ENCODE data around the gene PGS1. TPM values are rescaled to one million over a fixed set of nuclear protein-coding genes. Genes with fewer than 3 reads are reported as not detected.

Gene PGS1
- total and polyA plus RNA-seq, 2 experiments from 2014 or later: 30.4 to 42.5 TPM

GRCh38 chr17:78458091-78458490 is 79.6 kb downstream of the PGS1 start:
- DNase-seq (ENCODE audit: low spot score): no peak
- Histone ChIP-seq H3K4me3 (no peak overlapping the region), H3K79me2 (no peaks in the 10 kb centered on the region), H3K9me2 (replicated peaks; ENCODE audit: insufficient read depth) (no peaks in the 10 kb centered on the region), H3K36me3 (replicated peaks; ENCODE audit: insufficient read depth, low read depth) (no peaks in the 10 kb centered on the region), H2AFZ (no peak overlapping the region), H3K4me2 (no peak overlapping the region), H3K9me3 (ENCODE audit: low read depth) (no peaks in the 10 kb centered on the region), H4K20me1 (ENCODE audit: insufficient read depth, poor library complexity, severe bottlenecking) (no peaks in the 10 kb centered on the region), H3K27me3 (no peaks in the 10 kb centered on the region), H3K4me1 (ENCODE audit: insufficient read depth) (no peaks in the 10 kb centered on the region), H3K27ac (no peak overlapping the region)
- TF ChIP-seq EZH2 (IDR thresholded peaks at IDR 0.05; ENCODE audit: borderline replicate concordance): no peak
- TF ChIP-seq CTCF (IDR thresholded peaks at IDR 0.05; ENCODE audit: poor library complexity): no peak
- TF ChIP-seq EZH2phosphoT487 (IDR thresholded peaks at IDR 0.05; ENCODE audit: low read depth, severe bottlenecking, unreplicated experiment): no peak
- WGBS (ENCODE audit: low lambda C conversion rate, missing lambda C conversion rate): 94% methylated on average over 10 of the region's 10 CpGs

- no peak for DNase-seq (ENCODE audit: low spot score)
These were observed 80.4 kb downstream of the PGS1 start for GRCh38 chr17:78458736-78459335.

GRCh38 chr17:78459696-78460095 is 81.2 kb downstream of the PGS1 start:
- Histone ChIP-seq H3K79me2 (no peaks in the 10 kb centered on the region), H4K20me1 (ENCODE audit: insufficient read depth, poor library complexity, severe bottlenecking) (no peaks in the 10 kb centered on the region), H3K4me1 (ENCODE audit: insufficient read depth) (no peaks in the 10 kb centered on the region), H3K27ac (no peak overlapping the region), H3K9me2 (replicated peaks; ENCODE audit: insufficient read depth) (no peaks in the 10 kb centered on the region), H3K36me3 (replicated peaks; ENCODE audit: insufficient read depth, low read depth) (no peaks in the 10 kb centered on the region), H2AFZ (no peak overlapping the region), H3K4me2 (no peak overlapping the region), H3K4me3 (no peak overlapping the region), H3K27me3 (no peaks in the 10 kb centered on the region), H3K9me3 (ENCODE audit: low read depth) (no peaks in the 10 kb centered on the region)
- TF ChIP-seq EZH2phosphoT487 (IDR thresholded peaks at IDR 0.05; ENCODE audit: low read depth, severe bottlenecking, unreplicated experiment): no peak
- TF ChIP-seq EZH2 (IDR thresholded peaks at IDR 0.05; ENCODE audit: borderline replicate concordance): no peak
- no peak for TF ChIP-seq CTCF (IDR thresholded peaks at IDR 0.05; ENCODE audit: poor library complexity)
- 96% methylated on average over 21 of the region's 21 CpGs for WGBS (ENCODE audit: low lambda C conversion rate, missing lambda C conversion rate)
- no peak for DNase-seq (ENCODE audit: low spot score)

More at GRCh38 chr17:78458736-78459335, 80.4 kb downstream of the PGS1 start:
- no peak overlapping the region for H3K4me2 ChIP-seq
- 92% methylated on average over 37 of the region's 37 CpGs for WGBS (ENCODE audit: low lambda C conversion rate, missing lambda C conversion rate)
- no peaks in the 10 kb centered on the region for H3K27me3 ChIP-seq
- H3K9me2 ChIP-seq (replicated peaks; ENCODE audit: insufficient read depth): no peaks in the 10 kb centered on the region
- H3K4me3 ChIP-seq: no peak overlapping the region
- no peaks in the 10 kb centered on the region for H3K36me3 ChIP-seq (replicated peaks; ENCODE audit: insufficient read depth, low read depth)
- TF ChIP-seq CTCF (IDR thresholded peaks at IDR 0.05; ENCODE audit: poor library complexity) (no peak), EZH2 (IDR thresholded peaks at IDR 0.05; ENCODE audit: borderline replicate concordance) (no peak), EZH2phosphoT487 (IDR thresholded peaks at IDR 0.05; ENCODE audit: low read depth, severe bottlenecking, unreplicated experiment) (no peak)
- no peaks in the 10 kb centered on the region for H3K79me2 ChIP-seq
- H2AFZ ChIP-seq: no peak overlapping the region
- no peak overlapping the region for H3K27ac ChIP-seq
- no peaks in the 10 kb centered on the region for H4K20me1 ChIP-seq (ENCODE audit: insufficient read depth, poor library complexity, severe bottlenecking)
- H3K4me1 ChIP-seq (ENCODE audit: insufficient read depth): no peaks in the 10 kb centered on the region
- H3K9me3 ChIP-seq (ENCODE audit: low read depth): no peaks in the 10 kb centered on the region
